ENCODE data around the gene C2orf69.

Gene C2orf69

GRCh38 chr2:199975273-199975895, 64.3 kb downstream of the C2orf69 start:
- no peak overlapping the region for H3K4me3 ChIP-seq (ENCODE audit: low read depth, low read length)
- no peak for DNase-seq (ENCODE audit: low read depth)
- TF ChIP-seq, protein P1, sequence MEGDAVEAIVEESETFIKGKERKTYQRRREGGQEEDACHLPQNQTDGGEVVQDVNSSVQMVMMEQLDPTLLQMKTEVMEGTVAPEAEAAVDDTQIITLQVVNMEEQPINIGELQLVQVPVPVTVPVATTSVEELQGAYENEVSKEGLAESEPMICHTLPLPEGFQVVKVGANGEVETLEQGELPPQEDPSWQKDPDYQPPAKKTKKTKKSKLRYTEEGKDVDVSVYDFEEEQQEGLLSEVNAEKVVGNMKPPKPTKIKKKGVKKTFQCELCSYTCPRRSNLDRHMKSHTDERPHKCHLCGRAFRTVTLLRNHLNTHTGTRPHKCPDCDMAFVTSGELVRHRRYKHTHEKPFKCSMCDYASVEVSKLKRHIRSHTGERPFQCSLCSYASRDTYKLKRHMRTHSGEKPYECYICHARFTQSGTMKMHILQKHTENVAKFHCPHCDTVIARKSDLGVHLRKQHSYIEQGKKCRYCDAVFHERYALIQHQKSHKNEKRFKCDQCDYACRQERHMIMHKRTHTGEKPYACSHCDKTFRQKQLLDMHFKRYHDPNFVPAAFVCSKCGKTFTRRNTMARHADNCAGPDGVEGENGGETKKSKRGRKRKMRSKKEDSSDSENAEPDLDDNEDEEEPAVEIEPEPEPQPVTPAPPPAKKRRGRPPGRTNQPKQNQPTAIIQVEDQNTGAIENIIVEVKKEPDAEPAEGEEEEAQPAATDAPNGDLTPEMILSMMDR (IDR thresholded peaks at IDR 0.05; ENCODE audit: insufficient read depth, low read depth, low read length, missing control alignments), result no peak

Data from GM12865 (cell line).